CD4-positive, alpha-beta T cell treated with Interleukin-21 for 1 hour (primary cell): ENCODE results near the gene CPED1.
"Not testable (repeated sequence)": the region's sequence is repeated elsewhere in the genome, so short reads cannot be mapped to it uniquely, and the experiment has no call there.

Experiments used
- DNase-seq: peaks from one replicate; pipeline ENCODE4 v3.0.0-alpha.2; 2020

The CPED1 gene

GRCh38 chr7:121043314-121044234 lies 55.1 kb downstream of the CPED1 start:
- DNase-seq = no peak

GRCh38 chr7:121045090-121045489 lies 56.6 kb downstream of the CPED1 start:
- no peak for DNase-seq

- no peak for DNase-seq
These were observed 57.5 kb downstream of the CPED1 start for GRCh38 chr7:121046009-121046408.

- no peak for DNase-seq
These were observed 58.5 kb downstream of the CPED1 start for GRCh38 chr7:121046893-121047468.

GRCh38 chr7:121048195-121048594 lies 59.7 kb downstream of the CPED1 start:
- no peak for DNase-seq

GRCh38 chr7:121049028-121049791 lies 60.7 kb downstream of the CPED1 start:
- no peak for DNase-seq

GRCh38 chr7:121049897-121050296 lies 61.4 kb downstream of the CPED1 start:
- DNase-seq = no peak

GRCh38 chr7:121053219-121053618 lies 64.7 kb downstream of the CPED1 start:
- no peak for DNase-seq

GRCh38 chr7:121054925-121055324 lies 66.4 kb downstream of the CPED1 start:
- DNase-seq = no peak

GRCh38 chr7:121057878-121058277 lies 69.4 kb downstream of the CPED1 start:
- DNase-seq = no peak

- no peak for DNase-seq
These were observed 70.5 kb downstream of the CPED1 start for GRCh38 chr7:121058975-121059374.

GRCh38 chr7:121059979-121060509 lies 71.5 kb downstream of the CPED1 start:
- not testable (repeated sequence) for DNase-seq

GRCh38 chr7:121061677-121062582 lies 73.4 kb downstream of the CPED1 start:
- no peak for DNase-seq

- DNase-seq = no peak
These were observed 74.3 kb downstream of the CPED1 start for GRCh38 chr7:121062671-121063279.

GRCh38 chr7:121067717-121068116 lies 79.2 kb downstream of the CPED1 start:
- DNase-seq = not testable (repeated sequence)

- no peak for DNase-seq
These were observed 81.0 kb downstream of the CPED1 start for GRCh38 chr7:121069346-121070100.

- DNase-seq = no peak
These were observed 82.6 kb downstream of the CPED1 start for GRCh38 chr7:121071132-121071531.

- DNase-seq = no peak
These were observed 83.2 kb downstream of the CPED1 start for GRCh38 chr7:121071662-121072061.

- DNase-seq = no peak
These were observed 84.3 kb downstream of the CPED1 start for GRCh38 chr7:121072826-121073225.

- DNase-seq = no peak
These were observed 85.1 kb downstream of the CPED1 start for GRCh38 chr7:121073463-121074099.
